H4 (cell line): ENCODE measurements around the gene BCAS3. TPM values are rescaled to one million over a fixed set of nuclear protein-coding genes. Genes with fewer than 3 reads are reported as not detected.
"Not testable (repeated sequence)": the region's sequence is repeated elsewhere in the genome, so short reads cannot be mapped to it uniquely, and the experiment has no call there.

ENCODE experiments used
- DNase-seq: peaks from one replicate; pipeline ENCODE4 v3.0.0-alpha.2; 2015; ENCODE audit warnings: low spot score
- total RNA-seq: library from RNA; depleted of rRNA; stranded (reverse); fragments of >200 nt; shearing (Covaris generic); gene quantifications from 2 replicates; pipeline ENCODE4 v1.2.3, GENCODE V29; 2014

Gene BCAS3
- total RNA-seq, 1 experiment from 2014 or later, result 10.2 TPM

- no peak for DNase-seq
Measured at GRCh38 chr17:61225178-61225882, 547.7 kb downstream of the BCAS3 start.

- DNase-seq, result no peak
Measured at GRCh38 chr17:61227866-61228265, 550.2 kb downstream of the BCAS3 start.

- no peak for DNase-seq
Measured at GRCh38 chr17:61230461-61230860, 552.8 kb downstream of the BCAS3 start.

- DNase-seq, result no peak
Measured at GRCh38 chr17:61230972-61231820, 553.5 kb downstream of the BCAS3 start.

- DNase-seq, result no peak
Measured at GRCh38 chr17:61232871-61233270, 555.2 kb downstream of the BCAS3 start.

- DNase-seq, result no peak
Measured at GRCh38 chr17:61233991-61234750, 556.5 kb downstream of the BCAS3 start.

- no peak for DNase-seq
Measured at GRCh38 chr17:61235001-61235826, 557.6 kb downstream of the BCAS3 start.

- DNase-seq, result peak; percentile 41
Measured at GRCh38 chr17:61235827-61236197, 558.2 kb downstream of the BCAS3 start.

- DNase-seq, result no peak
Measured at GRCh38 chr17:61237275-61237674, 559.6 kb downstream of the BCAS3 start.

- no peak for DNase-seq
Measured at GRCh38 chr17:61238455-61238933, 560.8 kb downstream of the BCAS3 start.

GRCh38 chr17:61239327-61239726 lies 561.7 kb downstream of the BCAS3 start:
- no peak for DNase-seq

GRCh38 chr17:61239953-61240352 lies 562.3 kb downstream of the BCAS3 start:
- DNase-seq, result no peak

- DNase-seq, result no peak
Measured at GRCh38 chr17:61240851-61241468, 563.3 kb downstream of the BCAS3 start.

GRCh38 chr17:61244988-61245387 lies 567.3 kb downstream of the BCAS3 start:
- not testable (repeated sequence) for DNase-seq

- no peak for DNase-seq
Measured at GRCh38 chr17:61245706-61246135, 568.1 kb downstream of the BCAS3 start.

GRCh38 chr17:61247439-61247838 lies 569.8 kb downstream of the BCAS3 start:
- DNase-seq, result peak; percentile 97

GRCh38 chr17:61248399-61248798 lies 570.7 kb downstream of the BCAS3 start:
- DNase-seq, result peak; percentile 65

GRCh38 chr17:61249649-61250299 lies 572.1 kb downstream of the BCAS3 start:
- no peak for DNase-seq

GRCh38 chr17:61250335-61250890 lies 572.8 kb downstream of the BCAS3 start:
- no peak for DNase-seq
